ENCODE data around the gene SKP2. TPM values are rescaled to one million over a fixed set of nuclear protein-coding genes. Genes with fewer than 3 reads are reported as not detected.
"Not testable (repeated sequence)": the region's sequence is repeated elsewhere in the genome, so short reads cannot be mapped to it uniquely, and the experiment has no call there.

The SKP2 gene
- total and polyA plus RNA-seq, 2 donors from 2014 or later, result 3.4 to 10.9 TPM

DNA sequence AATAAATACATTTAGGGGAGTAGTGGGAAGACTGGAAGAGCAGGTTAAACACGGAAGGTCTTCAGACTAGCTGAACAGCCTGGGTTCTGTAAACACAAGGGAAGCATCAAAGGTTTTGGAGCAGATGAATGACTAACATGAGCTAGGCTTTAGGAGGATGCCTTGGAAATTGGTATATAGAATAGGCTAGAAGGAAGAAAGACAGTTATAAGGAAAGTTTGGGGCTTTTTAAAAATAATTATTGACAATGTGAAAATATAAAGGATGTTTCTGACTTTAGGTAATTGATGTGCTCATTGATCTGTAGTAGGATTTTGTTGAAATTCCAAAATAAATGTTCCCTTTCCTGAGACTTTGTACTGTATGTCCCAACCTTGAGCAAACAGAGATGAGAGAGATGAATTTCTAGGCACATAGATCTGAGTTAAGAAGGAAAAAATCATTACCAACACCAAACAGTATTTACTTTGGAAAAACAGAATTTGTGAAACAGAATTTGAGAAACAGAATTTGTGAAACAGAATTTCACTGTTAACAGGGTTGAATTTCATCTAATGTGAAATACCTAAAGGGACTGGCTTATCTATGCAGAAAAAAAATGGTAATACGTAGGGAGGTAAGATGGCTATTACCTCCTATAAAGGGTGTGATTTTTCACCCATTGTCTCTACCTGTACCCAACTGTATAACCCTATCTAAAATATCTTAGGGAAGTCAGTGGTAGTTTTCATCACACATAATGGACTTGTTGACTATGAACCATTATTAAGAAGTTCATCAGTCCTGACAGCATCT, 28.8 kb downstream of the SKP2 start:
- FAIRE-seq (no peak), DNase-seq (no peak)
- no peak for TF ChIP-seq CTCF (IDR thresholded peaks at IDR 0.05; ENCODE audit: borderline replicate concordance, extremely low read depth, insufficient read depth)
- intact Hi-C loops (cut with DNase I), result no loop called here
- Histone ChIP-seq H3K27ac (ENCODE audit: low read depth in 2 of 2, low read length in 2 of 2) (no peak overlapping the region), H3K27me3 (ENCODE audit: control insufficient read depth, insufficient read depth, low read length) (no peaks in the 10 kb centered on the region), H3K36me3 (ENCODE audit: control insufficient read depth in 2 of 3, insufficient read depth in 3 of 3, low read length in 3 of 3) (peaks cover 2 to 16% (median 2%) of the 10 kb centered on the region in 3 donors), H3K9ac (ENCODE audit: low read length in 3 of 3) (no peak overlapping the region), H3K4me3 (ENCODE audit: low read length in 3 of 3) (no peak overlapping the region), H3K9me3 (ENCODE audit: control insufficient read depth in 2 of 3, insufficient read depth in 1 of 3, low read length in 3 of 3) (no peaks in the 10 kb centered on the region), H3K4me1 (ENCODE audit: control insufficient read depth in 2 of 3, insufficient read depth in 2 of 3, low read depth in 1 of 3, low read length in 3 of 3) (no peaks in the 10 kb centered on the region)

GRCh38 chr5:36181774-36182173, 29.9 kb downstream of the SKP2 start:
- no peak overlapping the region for H3K27ac ChIP-seq (ENCODE audit: low read depth in 2 of 2, low read length in 2 of 2)
- FAIRE-seq (no peak), DNase-seq (no peak)
- intact Hi-C loops (cut with DNase I), result no loop called here
- no peaks in the 10 kb centered on the region for H3K27me3 ChIP-seq (ENCODE audit: control insufficient read depth, insufficient read depth, low read length)
- H3K36me3 ChIP-seq (ENCODE audit: control insufficient read depth in 2 of 3, insufficient read depth in 3 of 3, low read length in 3 of 3), result peaks cover 2 to 16% (median 2%) of the 10 kb centered on the region in 3 donors
- TF ChIP-seq CTCF (IDR thresholded peaks at IDR 0.05; ENCODE audit: borderline replicate concordance, extremely low read depth, insufficient read depth), result no peak
- H3K4me3 ChIP-seq (ENCODE audit: low read length in 3 of 3), result no peak overlapping the region
- H3K4me1 ChIP-seq (ENCODE audit: control insufficient read depth in 2 of 3, insufficient read depth in 2 of 3, low read depth in 1 of 3, low read length in 3 of 3), result no peaks in the 10 kb centered on the region
- no peaks in the 10 kb centered on the region for H3K9me3 ChIP-seq (ENCODE audit: control insufficient read depth in 2 of 3, insufficient read depth in 1 of 3, low read length in 3 of 3)
- H3K9ac ChIP-seq (ENCODE audit: low read length in 3 of 3), result no peak overlapping the region

GRCh38 chr5:36184408-36184807, 32.5 kb downstream of the SKP2 start:
- H3K27me3 ChIP-seq (ENCODE audit: control insufficient read depth, insufficient read depth, low read length); intact Hi-C loops (cut with DNase I); DNase-seq; H3K9ac ChIP-seq (ENCODE audit: low read length in 3 of 3); FAIRE-seq; H3K27ac ChIP-seq (ENCODE audit: low read depth in 2 of 2, low read length in 2 of 2); H3K4me3 ChIP-seq (ENCODE audit: low read length in 3 of 3); H3K9me3 ChIP-seq (ENCODE audit: control insufficient read depth in 2 of 3, insufficient read depth in 1 of 3, low read length in 3 of 3); H3K4me1 ChIP-seq (ENCODE audit: control insufficient read depth in 2 of 3, insufficient read depth in 2 of 3, low read depth in 1 of 3, low read length in 3 of 3): not testable (repeated sequence)
- peaks cover 2 to 16% (median 2%) of the 10 kb centered on the region in 3 donors for H3K36me3 ChIP-seq (ENCODE audit: control insufficient read depth in 2 of 3, insufficient read depth in 3 of 3, low read length in 3 of 3)

GRCh38 chr5:36193746-36194145, 41.8 kb downstream of the SKP2 start:
- TF ChIP-seq CTCF (IDR thresholded peaks at IDR 0.05; ENCODE audit: borderline replicate concordance, extremely low read depth, insufficient read depth), result no peak
- no peak overlapping the region for H3K9ac ChIP-seq (ENCODE audit: low read length in 3 of 3)
- H3K9me3 ChIP-seq (ENCODE audit: control insufficient read depth in 2 of 3, insufficient read depth in 1 of 3, low read length in 3 of 3), result peaks cover 0 to 2% (median 0%) of the 10 kb centered on the region in 3 donors
- H3K4me3 ChIP-seq (ENCODE audit: low read length in 3 of 3), result no peak overlapping the region
- H3K4me1 ChIP-seq (ENCODE audit: control insufficient read depth in 2 of 3, insufficient read depth in 2 of 3, low read depth in 1 of 3, low read length in 3 of 3), result no peaks in the 10 kb centered on the region
- H3K36me3 ChIP-seq (ENCODE audit: control insufficient read depth in 2 of 3, insufficient read depth in 3 of 3, low read length in 3 of 3), result peaks cover 0 to 14% (median 5%) of the 10 kb centered on the region in 3 donors
- intact Hi-C loops (cut with DNase I), result no loop called here
- no peak overlapping the region for H3K27ac ChIP-seq (ENCODE audit: low read depth in 2 of 2, low read length in 2 of 2)
- FAIRE-seq (no peak), DNase-seq (no peak)
- H3K27me3 ChIP-seq (ENCODE audit: control insufficient read depth, insufficient read depth, low read length), result no peaks in the 10 kb centered on the region

All from kidney (tissue), 14 donors.